Urothelium cell line (cell line): ENCODE results near the gene RPP38.

Source experiments
- DNase-seq: peaks from one replicate; pipeline ENCODE4 v3.0.0; 2011; ENCODE audit warnings: low spot score, mixed read lengths
- FAIRE-seq: peaks from 2 replicates; lab custom pipeline; 2011; peaks lifted over from hg19 to GRCh38; lab: Jason Lieb, UNC

The RPP38 gene, protein sequence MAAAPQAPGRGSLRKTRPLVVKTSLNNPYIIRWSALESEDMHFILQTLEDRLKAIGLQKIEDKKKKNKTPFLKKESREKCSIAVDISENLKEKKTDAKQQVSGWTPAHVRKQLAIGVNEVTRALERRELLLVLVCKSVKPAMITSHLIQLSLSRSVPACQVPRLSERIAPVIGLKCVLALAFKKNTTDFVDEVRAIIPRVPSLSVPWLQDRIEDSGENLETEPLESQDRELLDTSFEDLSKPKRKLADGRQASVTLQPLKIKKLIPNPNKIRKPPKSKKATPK

DNA sequence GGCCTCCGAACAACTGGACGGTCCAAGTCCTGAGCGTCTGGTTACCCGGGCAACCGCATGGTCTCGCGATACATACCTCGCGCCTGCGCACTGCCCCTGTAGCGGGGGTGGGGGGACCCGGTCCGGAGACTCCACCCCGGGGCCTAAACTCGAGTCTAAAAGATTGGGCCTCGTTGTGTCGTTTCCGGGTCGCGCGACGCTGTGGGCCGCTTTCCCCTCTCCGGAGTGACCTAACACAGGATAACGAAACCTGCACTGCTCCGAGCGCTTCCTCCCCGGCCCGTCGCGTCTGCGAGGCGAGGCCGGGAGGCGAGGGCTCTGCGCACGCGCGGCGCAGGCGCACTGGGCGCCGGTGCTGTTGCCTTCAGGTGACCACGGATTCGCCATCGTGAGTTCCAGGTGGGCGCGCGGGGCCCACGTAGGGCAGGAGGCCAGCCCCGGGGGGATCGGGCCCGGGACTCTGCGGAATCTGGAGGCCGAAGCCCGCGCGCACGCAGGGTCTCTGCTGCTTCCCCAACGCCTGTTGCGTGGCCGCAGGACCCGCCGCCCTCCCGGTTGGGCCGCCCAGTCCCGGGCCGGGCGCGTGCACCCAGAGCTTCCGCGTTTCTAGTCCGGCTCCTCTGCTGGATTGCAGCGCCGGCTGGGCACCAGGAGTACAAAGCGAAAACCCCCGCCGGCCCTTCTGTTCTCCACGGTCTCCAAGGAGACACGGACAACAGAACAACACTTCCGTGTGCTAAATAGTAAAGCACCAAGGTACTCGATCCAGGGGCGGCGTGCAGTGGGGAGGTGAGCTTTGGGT lies at the start of gene RPP38:
TSS of gene RPP38 (plus strand) at position 345 of the 802 bp plus-strand sequence. CDS start 5,960 bp downstream, outside the sequence.
- no peak for FAIRE-seq

DNA sequence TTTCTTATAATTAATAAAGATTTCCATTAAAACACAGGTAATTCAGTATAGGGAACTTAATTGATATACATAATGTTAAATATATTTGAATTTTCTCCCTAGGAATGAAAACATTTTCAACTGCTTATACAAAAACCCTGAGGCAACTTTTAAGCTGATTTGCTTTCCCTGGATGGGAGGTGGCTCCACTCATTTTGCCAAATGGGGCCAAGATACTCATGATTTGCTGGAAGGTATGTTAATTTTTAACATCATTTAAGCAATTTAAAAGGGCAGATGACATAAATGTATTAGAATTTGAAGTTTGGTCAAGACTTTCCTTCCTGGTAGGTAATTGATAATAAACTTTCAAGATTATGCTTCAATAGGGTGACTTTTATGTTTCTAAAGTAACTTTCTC lies 47.6 kb upstream of the RPP38 start:
- no peak for DNase-seq
- no peak for FAIRE-seq

More for the DNA sequence above, at the start of gene RPP38:
- DNase-seq = peak; percentile 98

DNA sequence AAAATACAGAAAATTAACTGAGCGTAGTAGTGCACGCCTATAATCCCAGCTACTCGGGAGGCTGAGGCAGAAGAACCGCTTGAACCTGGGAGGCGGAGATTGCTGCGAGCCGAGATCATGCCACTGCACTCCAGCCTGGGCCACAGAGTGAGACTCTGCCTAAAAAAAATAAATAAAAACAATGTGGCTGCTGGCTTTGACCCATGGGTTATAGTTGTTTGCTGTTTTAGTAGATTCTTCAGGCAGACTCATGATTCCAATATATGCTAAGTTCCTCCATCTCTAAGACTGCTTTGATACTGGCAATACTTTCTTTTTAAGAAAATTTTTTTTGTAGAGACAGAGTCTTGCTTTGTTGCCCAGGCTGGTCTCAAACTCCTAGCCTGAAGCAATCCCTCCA lies 45.0 kb upstream of the RPP38 start:
- no peak for FAIRE-seq
- no peak for DNase-seq

DNA sequence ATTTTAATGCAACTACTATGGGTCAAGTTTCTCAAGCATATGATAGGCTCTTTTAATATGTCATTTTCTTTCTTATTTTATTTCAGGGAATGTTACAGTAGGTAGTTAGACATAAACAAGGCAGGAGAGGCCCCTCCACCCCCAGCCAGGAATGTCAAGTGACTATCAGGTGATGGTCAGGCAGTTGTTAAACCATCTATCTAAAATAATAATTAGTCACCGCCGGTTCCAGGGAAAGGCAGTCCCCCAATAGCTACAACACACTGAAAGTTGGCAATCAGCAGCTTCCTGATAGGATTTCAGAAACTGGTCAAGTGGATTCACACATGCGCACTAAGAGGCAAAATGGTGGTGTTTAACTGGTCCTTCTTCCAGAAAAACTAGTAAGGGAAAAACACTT lies 44.1 kb upstream of the RPP38 start:
- FAIRE-seq = no peak
- DNase-seq = no peak

DNA sequence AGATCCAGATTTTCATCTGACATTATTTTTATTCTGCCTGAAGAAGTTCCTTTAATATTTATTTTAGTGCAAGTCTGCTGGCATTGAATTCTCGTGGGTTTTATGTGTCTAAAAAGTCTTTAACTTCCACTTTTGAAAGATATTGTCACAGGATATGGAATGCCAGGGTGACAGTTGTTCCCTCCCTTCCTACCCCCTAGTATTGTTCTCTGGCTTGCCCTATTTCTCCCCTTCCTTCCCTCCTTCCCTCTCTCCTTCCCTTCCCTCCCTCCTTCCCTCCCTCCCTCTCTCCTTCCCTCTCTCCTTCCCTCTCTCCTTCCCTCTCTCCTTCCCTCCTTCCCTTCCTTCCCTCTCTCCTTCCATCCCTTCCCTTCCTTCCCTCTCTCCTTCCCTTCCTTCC lies 38.5 kb upstream of the RPP38 start:
- no peak for FAIRE-seq
- no peak for DNase-seq

DNA sequence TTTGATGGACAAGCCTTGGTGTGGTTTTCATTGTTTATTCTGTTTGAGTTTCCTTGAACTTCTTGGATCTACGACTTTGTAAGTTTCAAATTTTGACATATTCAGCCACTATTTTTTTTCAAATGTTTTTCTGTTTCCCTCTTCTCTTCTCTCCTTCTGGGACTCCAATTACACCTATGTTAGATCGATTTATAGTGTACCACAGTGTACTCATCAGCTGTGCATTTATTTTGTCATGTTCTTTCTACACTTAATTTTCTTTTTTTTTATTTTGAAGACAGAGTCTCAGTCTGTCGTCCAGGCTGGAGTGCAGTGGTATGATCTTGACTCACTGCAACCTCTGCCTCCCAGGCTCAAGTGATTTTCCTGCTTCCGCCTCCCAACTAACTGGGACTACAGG lies 37.2 kb upstream of the RPP38 start:
- no peak for DNase-seq
- FAIRE-seq = no peak

DNA sequence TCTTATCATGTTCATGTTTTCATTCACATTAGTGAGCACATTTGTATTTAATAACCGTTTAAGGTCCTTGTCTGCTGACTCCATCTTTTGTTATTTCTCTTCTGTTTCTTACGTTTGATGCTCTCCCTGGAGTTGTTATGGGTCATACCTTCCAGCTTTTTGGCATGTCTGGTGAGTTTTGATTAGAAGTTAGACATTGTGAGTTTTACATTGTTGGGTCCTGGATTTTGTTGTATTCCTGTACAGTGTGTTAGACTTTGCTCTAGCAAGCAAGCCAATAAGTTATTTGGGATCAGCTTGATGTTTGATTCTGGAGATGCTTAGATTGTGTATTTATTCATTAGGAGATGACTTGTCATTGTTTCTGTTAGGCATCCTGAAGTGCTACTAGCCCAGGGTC lies 36.5 kb upstream of the RPP38 start:
- no peak for DNase-seq
- FAIRE-seq = no peak

DNA sequence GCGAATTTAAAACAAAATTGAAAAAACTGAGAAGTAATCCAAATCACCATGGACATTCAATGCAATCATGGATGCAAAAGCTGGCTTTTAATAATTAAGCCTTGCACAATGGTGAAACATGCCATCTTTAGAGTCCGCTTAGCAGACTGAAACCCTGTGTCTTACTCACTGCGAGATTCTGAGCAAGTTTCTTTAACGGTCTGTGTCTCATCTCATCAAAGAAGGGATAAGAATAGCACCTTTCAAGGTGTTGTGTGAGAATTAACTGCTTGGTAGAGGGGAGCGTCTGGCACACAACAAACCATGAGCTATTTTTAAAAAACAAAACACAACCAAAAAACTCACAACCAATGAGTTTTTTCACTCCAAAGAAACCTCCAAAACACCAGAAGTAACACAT lies 30.0 kb upstream of the RPP38 start:
- DNase-seq = no peak
- FAIRE-seq = no peak

DNA sequence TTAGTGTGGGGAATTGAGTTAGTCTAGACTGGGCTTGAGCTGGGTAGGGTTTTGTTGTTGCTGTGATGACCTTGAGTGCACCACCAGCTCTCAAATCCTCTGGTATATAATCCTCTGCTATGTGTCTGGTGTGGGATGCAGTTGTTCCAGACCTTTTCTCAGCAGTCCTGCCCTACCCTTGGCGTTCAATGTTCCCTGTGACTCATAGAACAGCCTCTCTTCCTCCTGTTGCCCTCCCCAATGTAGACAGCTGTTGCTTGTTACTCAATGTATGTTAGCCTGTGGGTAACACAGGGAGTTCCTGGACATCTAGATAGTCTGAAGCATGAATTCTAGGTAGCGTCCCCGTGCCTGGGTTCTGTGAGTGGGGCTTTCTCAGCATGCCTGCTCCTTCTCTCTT lies 28.4 kb upstream of the RPP38 start:
- no peak for FAIRE-seq
- DNase-seq = no peak

DNA sequence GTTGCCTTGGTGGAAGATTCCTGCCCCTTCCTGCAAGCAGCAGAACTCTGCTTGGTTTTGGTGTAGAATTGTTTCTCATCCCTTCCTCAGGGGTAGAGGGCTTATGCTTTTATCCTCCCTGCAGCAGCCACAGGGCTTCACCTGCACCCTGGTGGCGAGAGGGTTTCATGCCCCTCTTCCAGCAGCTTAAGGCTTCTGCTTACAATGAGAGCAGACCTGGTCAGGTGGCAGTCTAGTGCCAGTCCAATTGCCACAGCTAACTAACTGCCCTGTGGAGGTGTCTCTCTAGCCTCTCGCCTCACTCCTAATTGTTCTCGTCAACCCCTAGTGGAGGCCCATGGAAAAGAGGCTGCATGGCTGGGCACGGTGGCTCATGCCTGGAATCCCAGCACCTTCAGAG lies 27.9 kb upstream of the RPP38 start:
- no peak for FAIRE-seq
- DNase-seq = no peak

DNA sequence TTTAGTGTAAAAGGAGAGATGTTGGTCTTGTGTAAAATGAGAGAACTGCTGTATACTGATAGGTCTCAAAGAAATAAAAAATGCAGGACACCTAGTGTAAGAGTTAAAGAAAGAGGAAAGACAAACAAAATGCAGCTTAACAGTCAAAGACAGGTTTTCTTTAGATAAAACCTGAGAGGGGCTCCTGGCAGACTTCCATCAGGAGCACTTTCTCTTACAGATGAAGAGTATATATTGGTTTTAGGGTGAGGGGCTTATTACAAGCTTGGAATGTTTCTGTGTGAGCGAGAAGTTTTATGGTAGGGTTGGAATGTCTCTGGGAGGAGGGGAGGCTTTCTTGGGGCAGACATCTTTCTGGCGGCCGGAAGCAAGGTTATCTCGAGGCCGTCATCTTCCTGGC lies 24.8 kb upstream of the RPP38 start:
- FAIRE-seq (no peak), DNase-seq (no peak)

DNA sequence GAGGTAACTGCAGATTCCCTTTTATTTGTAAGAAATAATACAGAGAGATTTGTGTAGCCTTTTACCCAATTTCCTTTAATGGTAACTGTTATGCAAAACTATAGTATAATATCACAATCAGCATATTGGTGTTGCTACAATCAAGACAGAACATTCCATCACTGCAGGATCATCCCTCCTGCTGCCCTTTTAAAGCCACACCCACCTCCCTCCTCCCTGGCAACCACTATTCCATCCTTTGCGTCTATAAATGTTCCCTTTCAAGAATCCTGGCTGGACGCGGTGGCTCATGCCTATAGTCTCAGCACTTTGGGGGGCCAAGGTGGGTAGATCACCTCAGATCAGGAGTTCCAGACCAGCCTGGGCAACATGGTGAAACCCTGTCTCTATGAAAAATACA lies 21.7 kb upstream of the RPP38 start:
- DNase-seq (no peak), FAIRE-seq (no peak)

DNA sequence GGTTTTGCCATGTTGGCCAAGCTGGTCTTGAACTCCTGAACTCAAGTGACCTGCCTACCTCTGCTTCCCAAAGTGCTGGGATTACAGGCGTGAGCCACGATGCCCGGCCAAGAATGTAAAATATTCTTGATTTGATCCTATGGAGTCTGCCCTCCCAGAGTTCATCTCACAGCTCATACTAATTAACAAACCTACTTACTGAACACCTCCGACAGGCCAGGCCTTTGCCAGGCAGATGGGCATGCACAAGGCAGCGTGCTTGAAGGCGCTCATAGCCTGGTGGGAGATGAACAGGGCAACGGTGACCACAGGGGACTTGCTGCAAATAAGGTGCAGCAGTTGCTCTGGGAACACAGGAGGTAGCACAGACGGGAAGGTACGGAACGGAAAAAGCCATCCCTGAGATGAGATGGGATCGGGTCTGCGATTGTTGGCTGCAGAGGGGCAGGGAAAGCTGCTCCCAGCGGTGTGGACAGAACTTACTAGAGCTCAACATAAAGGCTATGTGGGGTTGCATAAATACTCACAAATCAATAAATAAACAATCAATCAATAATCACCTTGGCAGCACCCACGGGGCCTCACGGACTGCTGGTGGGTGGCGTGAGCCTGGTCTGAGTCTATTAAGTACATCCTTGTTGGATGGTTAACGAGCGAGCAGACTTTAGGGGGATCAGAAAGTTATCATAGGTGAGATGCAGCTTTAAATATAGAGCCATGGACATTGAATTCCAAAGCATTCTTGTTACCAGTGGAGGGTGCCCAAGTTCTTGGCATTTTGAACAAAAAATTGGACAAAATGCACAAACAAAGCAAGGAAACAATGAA lies 13.3 kb upstream of the RPP38 start:
- peak; percentile 45 for DNase-seq
- FAIRE-seq = no peak

DNA sequence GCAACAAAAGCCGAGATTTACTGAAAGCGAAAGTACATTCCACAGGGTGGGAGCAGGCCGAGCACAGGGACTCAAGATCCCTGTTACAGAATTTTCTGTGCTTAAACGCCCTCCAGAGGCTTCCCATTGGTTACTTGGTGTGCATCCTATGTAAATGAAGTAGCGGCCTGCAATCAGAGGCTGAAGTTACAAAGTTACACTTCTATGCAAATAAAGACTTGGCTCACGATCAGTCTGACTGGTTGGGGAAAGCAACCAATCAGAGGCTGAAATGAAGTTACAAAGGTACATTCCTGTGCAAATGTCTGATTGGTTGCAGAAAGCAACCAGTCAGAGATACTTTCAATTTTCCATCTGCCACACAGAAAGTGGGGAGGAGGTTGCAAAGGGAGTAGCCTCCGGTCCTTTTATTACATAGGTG lies 12.6 kb upstream of the RPP38 start:
- peak; percentile 74 for DNase-seq
- FAIRE-seq = no peak

DNA sequence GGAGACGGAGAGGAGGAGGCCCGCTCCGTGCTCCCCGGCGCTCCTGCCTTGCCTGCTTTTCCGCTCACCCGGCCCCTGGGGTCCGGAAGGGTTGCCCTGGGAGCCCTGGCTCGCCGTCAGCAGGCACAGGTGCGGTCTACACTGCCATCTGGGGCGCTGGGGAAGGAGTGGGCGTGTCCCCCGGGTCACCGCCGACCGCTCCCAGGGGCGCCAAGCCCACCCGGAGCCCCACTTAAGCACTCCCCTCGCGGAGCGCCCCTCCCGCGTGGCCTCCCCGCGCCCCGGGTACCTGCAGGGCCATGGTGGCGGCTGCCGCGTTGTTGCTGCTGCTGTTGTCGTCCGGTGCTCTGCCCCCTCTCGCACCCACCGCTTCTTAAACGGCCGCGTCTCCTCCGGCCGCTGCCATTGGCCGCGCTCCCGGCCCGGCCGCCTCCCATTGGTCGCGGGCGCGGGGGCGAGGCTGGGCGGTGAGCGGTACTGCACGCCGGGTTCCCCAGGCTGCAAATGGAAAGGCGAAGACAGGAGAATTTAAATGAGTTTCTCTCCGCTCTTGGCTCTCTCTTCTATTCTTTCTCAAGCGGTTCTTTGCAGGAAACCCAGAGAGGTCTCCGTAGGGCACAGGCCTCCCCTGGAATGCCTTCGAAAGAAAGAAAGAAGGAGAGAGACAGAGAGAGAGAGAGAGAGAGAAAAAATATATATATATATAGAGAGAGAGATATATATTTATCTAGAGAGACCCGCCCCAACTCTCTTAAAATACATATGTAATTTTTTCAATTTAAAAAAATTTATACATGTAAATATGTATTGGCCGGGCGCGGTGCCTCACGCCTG lies 8.5 kb upstream of the RPP38 start, which contains the start of gene ACBD7:
TSS of gene ACBD7 (minus strand) at position 349 of the 834 bp plus-strand sequence. CDS start at position 301, 48 bp downstream.
- FAIRE-seq (peak; percentile 5), DNase-seq (peak; percentile 96)

DNA sequence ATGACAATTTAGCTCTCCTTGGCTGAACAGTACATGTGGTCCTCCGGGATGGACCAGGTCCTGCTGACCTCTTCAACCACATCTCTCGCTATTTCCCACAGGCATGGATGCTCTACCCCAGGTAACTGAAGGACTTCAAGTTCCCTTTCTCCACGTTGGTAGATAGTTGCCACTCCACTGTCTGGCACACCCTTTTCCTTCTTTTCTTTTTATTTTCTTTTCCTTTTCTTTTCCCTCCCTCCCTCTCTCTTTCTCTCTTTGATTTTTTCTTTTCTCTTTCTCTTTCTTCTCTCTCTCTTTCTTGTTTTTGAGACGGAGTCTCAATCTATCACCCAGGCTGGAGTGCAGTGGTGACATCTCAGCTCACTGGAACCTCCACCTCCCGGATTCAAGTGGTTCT lies 5.7 kb upstream of the RPP38 start:
- FAIRE-seq (no peak), DNase-seq (no peak)

DNA sequence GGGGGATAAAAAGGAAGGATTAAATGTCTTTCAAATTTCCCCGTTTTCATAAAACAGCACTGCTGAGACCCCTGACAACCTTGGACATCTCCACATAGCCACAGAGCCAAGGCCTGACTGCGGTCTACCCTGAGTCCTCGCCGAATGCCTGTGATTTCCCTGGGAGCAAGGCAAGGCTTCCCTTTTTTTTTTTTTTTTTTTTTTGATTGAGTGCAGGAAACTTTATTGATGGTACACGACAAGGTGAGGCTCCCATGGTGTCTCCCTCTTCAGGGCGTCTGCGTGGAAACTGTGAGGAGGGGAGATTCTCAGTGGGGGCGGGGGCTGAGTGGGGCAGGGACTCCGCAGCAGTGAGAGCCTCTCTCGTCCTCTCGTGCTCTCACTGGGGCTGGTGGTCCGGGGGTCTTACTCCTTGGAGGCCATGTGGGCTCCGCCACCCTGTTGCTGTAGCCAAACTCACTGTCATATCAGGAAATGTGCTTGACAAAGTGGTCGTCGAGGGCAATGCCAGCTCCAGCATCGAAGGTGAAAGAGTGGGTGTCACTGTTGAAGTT lies 4.2 kb upstream of the RPP38 start:
- DNase-seq (no peak), FAIRE-seq (no peak)

DNA sequence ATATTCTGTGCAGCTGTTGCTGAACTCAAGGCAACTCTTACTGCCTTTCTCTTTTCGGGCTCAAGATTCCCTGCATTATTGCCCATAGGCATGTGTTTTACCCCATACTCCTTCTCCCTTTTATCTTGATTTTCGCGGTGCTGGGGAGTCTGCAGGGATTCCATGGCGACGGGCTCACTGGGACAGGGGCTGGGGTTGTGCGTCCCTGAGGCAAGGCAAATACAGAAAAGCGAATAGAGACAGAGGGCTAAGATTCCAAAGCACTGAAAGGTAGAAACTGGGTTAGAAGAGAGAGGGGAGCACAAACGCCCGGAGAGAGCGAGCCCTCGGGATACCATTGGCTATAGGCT lies 519 bp upstream of the RPP38 start:
- FAIRE-seq (no peak), DNase-seq (no peak)

DNA sequence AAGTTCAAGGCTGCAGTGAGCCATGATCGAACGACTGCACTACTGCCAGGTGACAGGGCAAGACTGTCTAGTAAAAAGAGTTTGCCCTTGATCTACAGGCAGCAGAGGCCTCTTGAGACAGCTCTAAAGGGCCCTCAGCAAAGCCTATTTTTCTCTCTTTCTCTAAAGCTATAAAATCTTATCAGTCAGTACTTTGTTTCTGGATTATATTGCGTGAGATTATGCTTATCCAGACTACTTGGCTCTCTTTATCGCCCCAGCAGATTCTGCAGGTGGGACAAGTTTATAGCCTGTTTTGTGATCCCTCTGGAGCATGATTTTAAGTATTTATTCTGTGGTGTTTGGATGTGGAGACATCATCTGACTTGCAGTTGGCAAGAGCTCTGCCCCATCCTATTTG lies 2.7 kb downstream of the RPP38 start:
- no peak for FAIRE-seq
- DNase-seq = no peak

DNA sequence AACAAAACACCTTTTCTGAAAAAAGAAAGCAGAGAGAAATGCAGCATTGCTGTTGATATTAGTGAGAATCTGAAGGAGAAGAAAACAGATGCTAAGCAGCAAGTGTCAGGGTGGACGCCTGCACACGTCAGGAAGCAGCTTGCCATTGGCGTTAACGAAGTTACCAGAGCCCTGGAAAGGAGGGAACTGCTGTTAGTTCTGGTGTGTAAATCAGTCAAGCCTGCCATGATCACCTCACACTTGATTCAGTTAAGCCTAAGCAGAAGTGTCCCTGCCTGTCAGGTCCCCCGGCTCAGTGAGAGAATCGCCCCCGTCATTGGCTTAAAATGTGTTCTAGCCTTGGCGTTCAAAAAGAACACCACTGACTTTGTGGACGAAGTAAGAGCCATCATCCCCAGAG lies 6.4 kb downstream of the RPP38 start:
- DNase-seq (no peak), FAIRE-seq (no peak)
